Choroid plexus epithelial cell (primary cell): ENCODE measurements around the gene PTPN14.

Source experiments
- DNase-seq: peaks from one replicate; pipeline ENCODE4 v3.0.0-alpha.2; 2010; ENCODE audit warnings: low read depth
- H3K4me3 ChIP-seq: 2 replicates; pipeline ENCODE4 v1.5.1; 2011; ENCODE audit warnings: low read depth, mild to moderate bottlenecking, control low read depth, low read length, moderate library complexity
- TF ChIP-seq, protein P1 (sequence below): conservative IDR thresholded peaks from 2 replicates; pipeline ENCODE4 v1.5.1; 2011; ENCODE audit warnings: low read depth, mild to moderate bottlenecking, control low read depth, inconsistent platforms, low read length, moderate library complexity

PTPN14 gene

DNA sequence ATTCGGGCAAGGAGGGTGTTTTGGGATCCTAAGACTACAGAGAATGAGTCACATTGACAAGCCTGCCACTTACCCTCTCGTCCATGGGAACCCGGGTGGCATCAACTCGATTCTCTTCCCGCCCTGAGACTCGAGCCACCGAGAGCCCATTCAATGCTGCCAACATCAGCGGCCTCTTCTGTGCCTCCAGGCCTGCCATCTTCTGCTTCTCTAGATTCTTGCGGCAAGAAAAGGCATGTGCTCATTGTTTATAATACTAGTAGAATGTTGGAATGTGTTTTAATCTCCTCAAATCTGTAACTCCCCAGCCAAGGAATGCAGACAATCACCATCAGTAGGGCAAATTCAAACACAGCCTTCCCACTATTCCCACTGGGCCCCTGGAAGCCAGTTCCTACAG lies 173.5 kb downstream of the PTPN14 start:
- no peak overlapping the region for H3K4me3 ChIP-seq
- peak; percentile 74 for DNase-seq
- TF ChIP-seq, protein P1, sequence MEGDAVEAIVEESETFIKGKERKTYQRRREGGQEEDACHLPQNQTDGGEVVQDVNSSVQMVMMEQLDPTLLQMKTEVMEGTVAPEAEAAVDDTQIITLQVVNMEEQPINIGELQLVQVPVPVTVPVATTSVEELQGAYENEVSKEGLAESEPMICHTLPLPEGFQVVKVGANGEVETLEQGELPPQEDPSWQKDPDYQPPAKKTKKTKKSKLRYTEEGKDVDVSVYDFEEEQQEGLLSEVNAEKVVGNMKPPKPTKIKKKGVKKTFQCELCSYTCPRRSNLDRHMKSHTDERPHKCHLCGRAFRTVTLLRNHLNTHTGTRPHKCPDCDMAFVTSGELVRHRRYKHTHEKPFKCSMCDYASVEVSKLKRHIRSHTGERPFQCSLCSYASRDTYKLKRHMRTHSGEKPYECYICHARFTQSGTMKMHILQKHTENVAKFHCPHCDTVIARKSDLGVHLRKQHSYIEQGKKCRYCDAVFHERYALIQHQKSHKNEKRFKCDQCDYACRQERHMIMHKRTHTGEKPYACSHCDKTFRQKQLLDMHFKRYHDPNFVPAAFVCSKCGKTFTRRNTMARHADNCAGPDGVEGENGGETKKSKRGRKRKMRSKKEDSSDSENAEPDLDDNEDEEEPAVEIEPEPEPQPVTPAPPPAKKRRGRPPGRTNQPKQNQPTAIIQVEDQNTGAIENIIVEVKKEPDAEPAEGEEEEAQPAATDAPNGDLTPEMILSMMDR = no peak

DNA sequence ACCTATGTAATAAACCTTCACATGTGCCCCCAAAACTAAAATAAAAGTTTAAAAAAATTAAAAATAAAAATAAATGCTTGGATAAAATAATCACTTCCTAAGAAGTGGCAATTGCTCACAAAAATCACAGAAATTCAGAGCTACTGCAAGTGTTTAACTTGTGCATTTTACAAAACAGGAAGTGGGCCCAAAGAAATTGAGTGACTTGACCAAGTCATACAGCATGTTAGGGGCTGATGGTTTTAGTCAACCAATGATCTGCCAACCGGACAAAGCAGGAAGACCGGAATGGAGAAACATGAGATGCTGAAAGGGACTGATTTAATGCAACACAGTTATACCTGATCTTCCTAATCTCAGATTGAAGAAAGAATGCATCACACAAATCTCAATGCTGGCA lies 173.9 kb downstream of the PTPN14 start:
- DNase-seq = no peak
- TF ChIP-seq, protein P1 = no peak
- no peak overlapping the region for H3K4me3 ChIP-seq

DNA sequence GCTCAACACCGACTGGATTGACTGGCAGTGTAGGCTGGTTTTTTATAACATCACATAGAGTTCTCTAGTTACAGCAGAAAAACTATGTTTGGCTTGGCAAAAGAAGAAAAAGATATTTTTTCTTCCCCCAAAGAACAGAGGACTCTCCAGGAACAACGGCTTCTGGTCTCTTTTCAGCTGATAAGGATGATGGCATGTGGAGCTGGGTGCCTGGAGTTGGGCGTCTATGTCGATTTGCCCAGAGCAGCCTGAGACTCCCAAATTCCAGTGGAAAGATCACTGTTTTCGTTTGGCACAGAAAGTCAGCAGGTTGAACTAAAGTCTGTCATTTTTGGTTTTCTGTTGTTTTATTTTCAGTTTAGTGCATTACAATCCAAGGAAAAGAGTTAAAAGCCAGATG lies 179.3 kb downstream of the PTPN14 start:
- TF ChIP-seq, protein P1 = no peak
- DNase-seq = peak; percentile 47
- H3K4me3 ChIP-seq = no peak overlapping the region

DNA sequence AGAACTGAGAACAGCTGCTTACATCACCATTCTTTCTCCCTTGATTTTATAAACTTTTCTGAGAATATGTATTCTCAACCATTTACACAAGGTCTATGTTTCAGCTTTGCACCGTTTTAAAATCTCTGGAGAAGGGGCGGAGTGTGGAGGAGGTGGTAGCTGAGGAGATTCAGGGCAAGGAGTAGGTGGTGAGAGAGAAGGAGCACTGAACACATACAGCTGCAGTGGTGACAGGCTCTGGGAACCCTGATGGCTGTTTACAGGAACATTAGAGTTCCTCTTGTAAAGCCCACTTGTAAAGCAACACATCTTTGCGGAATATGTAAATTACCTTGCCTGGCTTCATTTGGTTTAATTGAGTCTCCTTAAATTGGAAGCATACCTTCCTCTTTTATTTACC lies 180.8 kb downstream of the PTPN14 start:
- H3K4me3 ChIP-seq = no peak overlapping the region
- DNase-seq = no peak
- TF ChIP-seq, protein P1 = no peak

DNA sequence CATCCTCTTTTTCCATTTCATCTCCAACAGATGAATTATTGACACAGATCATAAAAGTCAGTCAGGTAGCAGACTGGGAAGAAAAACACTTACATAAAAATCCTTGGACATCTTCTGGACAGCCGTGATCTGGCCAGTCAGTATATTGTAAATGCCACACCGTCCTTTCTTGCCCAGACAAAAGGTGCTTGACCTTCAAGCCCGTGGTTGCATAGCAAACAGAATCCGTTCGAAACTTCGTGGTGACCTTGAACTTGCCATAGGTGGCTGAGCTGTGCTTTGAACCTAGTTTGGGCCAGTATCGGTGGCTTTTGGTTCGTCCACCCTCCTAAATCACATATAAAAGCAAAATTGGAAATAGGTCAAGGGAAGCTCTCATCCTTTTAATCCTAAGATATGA lies 182.0 kb downstream of the PTPN14 start:
- H3K4me3 ChIP-seq = no peak overlapping the region
- TF ChIP-seq, protein P1 = no peak
- DNase-seq = no peak

DNA sequence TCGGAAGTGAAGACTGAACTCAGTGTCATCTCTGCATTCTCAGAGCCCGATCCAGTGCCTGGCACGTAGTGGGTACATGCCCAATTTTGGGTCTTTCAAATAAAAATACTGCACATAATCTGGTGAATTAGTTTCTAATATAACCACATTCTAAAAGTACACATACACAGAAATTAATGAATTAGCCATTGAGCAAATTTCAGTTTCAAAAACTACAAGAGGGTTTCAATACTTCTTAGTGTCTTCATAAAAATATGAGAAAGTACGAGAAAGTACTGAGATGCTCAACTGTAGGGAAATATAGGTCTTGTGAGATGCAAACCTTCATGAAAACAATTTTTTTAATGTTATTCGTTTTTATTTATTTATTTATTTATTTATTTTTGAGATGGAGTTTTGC lies 183.6 kb downstream of the PTPN14 start:
- H3K4me3 ChIP-seq = no peak overlapping the region
- TF ChIP-seq, protein P1 = no peak
- no peak for DNase-seq

DNA sequence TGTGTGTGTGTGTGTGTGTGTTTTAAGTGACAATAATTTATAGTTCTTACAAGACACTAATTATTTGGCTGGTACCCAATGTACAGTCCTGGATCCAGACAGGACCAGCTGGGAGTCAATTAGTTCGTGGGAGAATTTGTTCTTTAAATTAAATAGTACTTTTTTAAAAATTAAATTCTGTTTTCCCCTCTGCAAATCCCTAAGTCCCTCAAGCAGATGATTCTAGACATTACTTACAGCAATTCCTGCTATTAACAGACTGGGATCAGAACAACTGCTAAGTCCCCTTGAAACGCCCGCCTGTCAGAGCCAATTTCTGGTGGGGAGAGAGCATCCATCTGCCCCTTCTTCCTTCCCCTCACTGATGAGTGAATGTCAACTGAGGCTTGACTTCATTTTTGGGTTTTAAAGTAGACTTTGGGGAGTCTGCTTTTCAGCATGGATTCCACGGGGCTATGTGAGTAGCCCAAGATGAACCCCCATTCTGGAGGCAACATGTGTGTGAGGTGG lies 186.6 kb downstream of the PTPN14 start:
- no peak overlapping the region for H3K4me3 ChIP-seq
- DNase-seq = no peak
- TF ChIP-seq, protein P1 = no peak
